Measurements from ENCODE around the gene CMSS1.

- TF ChIP-seq POLR2A (IDR thresholded peaks at IDR 0.05; ENCODE audit: low read depth, low read length) (no peak), POLR2AphosphoS5 (IDR thresholded peaks at IDR 0.05; ENCODE audit: low read depth, low read length) (no peak), TAF1 (IDR thresholded peaks at IDR 0.05; ENCODE audit: borderline replicate concordance, low read depth, low read length) (no peak)
These were observed 319.3 kb downstream of the CMSS1 start for GRCh38 chr3:100136921-100137320.
